ENCODE results near the gene CALB2. TPM values are rescaled to one million over a fixed set of nuclear protein-coding genes. Genes with fewer than 3 reads are reported as not detected.

CALB2 gene
- total RNA-seq, 1 donor from 2014 or later, result 0.12 TPM

DNA sequence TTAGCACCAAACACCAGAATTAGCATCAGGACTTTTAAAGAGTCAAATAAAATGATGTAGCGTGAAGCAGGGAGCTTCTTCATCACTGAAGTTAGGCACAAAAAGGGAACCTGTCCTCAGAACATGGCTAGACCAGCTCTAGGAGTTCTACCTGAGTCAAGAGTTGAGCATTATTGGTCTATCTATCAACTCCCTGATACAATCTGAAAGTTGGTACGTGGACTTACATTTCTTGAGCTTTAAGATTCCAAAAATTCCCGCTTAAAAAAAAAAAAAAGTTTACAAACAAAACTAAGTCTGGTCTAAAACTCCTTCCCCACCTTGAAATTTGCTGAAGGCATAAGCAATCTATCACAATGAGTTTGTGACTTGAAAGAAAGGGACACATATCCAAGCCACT lies 71.1 kb downstream of the CALB2 start:
- DNase-seq (ENCODE audit: low read depth), result no peak
- TF ChIP-seq, protein P1, sequence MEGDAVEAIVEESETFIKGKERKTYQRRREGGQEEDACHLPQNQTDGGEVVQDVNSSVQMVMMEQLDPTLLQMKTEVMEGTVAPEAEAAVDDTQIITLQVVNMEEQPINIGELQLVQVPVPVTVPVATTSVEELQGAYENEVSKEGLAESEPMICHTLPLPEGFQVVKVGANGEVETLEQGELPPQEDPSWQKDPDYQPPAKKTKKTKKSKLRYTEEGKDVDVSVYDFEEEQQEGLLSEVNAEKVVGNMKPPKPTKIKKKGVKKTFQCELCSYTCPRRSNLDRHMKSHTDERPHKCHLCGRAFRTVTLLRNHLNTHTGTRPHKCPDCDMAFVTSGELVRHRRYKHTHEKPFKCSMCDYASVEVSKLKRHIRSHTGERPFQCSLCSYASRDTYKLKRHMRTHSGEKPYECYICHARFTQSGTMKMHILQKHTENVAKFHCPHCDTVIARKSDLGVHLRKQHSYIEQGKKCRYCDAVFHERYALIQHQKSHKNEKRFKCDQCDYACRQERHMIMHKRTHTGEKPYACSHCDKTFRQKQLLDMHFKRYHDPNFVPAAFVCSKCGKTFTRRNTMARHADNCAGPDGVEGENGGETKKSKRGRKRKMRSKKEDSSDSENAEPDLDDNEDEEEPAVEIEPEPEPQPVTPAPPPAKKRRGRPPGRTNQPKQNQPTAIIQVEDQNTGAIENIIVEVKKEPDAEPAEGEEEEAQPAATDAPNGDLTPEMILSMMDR (conservative IDR thresholded peaks at IDR 0.05; ENCODE audit: low read depth, low read length), result no peak
- no peak overlapping the region for H3K4me3 ChIP-seq (ENCODE audit: low read depth, low read length)

DNA sequence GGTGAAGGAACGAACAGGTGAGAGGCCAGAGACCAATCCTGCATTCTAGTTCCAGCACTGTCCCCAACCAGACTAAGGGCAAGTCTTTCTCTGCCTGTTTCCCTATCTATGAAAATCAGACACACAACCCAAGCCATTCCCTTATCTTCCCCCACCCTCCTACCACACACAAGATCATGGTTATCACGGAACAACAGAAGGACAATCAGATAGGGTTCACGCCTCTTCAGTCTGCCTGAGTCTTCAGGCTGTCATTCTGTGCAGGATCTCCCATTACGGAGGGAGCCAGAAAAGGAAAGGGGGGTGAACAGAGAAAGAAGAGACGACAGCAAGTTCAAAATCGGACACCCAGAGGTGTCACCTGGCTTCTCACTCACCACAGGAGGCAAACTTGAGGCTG lies 72.2 kb downstream of the CALB2 start:
- no peak for DNase-seq (ENCODE audit: low read depth)
- H3K4me3 ChIP-seq (ENCODE audit: low read depth, low read length), result no peak overlapping the region
- TF ChIP-seq, protein P1 (conservative IDR thresholded peaks at IDR 0.05; ENCODE audit: low read depth, low read length), result no peak

DNA sequence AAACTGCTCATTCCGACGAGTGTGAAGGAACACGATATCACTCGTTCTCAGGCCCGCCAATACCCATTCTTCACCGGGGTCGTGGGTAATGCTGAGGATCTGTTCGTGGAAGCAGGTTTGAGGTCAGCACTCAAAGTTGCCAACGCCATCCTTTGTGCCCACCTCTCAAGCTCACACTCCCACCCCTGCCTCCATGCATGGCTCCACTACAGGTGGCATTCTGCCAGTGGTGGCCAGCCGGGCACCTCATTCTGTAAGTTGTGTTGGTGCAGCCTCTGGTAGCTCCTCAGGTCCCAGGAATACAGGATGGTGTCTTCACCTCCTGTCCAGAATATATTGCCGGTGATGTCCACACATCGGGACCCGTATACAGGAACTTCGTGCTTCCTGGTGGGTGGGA lies 72.7 kb downstream of the CALB2 start:
- DNase-seq (ENCODE audit: low read depth), result no peak
- no peak overlapping the region for H3K4me3 ChIP-seq (ENCODE audit: low read depth, low read length)
- TF ChIP-seq, protein P1 (conservative IDR thresholded peaks at IDR 0.05; ENCODE audit: low read depth, low read length), result no peak

DNA sequence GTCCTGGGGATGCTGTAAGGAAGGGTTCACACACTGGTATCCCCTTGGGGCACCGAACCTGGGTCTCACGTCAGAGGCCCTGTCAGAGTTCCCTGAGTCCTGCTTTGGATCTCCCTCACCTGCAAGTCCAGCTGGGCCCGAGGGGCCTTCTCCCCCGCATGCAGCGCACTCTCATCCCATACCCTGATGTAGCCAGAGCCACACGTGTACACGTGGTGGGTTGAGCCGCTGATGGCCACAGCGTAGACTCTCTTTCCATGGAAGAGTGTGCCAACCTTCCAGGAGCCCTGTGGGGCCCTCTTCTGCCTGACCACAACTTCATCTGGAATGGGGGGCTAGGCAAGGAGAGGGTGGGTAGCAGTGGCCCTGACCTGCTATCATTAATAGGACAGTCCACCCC lies 73.5 kb downstream of the CALB2 start:
- no peak for DNase-seq (ENCODE audit: low read depth)
- no peak overlapping the region for H3K4me3 ChIP-seq (ENCODE audit: low read depth, low read length)
- TF ChIP-seq, protein P1 (conservative IDR thresholded peaks at IDR 0.05; ENCODE audit: low read depth, low read length), result no peak

DNA sequence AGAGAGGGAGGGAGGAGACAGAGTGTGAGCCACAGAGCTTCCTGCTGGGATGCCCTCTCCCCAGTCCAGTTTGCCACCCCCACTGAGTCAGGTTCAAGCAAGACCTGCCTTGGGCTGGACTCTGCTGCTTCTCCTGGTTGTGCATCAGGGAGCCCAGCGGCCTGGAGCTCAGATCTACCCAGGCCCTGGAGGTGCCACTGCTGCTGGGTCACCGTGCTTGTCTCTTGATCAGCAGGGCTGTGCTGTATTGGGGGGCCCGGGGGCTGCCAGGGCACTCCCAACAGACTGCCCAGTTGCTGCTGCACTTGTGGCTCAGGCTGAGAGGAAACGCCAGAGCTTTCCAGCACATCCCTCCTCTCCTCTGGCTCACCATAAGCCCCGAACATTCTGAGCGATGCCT lies 74.4 kb downstream of the CALB2 start:
- no peak overlapping the region for H3K4me3 ChIP-seq (ENCODE audit: low read depth, low read length)
- TF ChIP-seq, protein P1 (conservative IDR thresholded peaks at IDR 0.05; ENCODE audit: low read depth, low read length), result no peak
- DNase-seq (ENCODE audit: low read depth), result no peak

DNA sequence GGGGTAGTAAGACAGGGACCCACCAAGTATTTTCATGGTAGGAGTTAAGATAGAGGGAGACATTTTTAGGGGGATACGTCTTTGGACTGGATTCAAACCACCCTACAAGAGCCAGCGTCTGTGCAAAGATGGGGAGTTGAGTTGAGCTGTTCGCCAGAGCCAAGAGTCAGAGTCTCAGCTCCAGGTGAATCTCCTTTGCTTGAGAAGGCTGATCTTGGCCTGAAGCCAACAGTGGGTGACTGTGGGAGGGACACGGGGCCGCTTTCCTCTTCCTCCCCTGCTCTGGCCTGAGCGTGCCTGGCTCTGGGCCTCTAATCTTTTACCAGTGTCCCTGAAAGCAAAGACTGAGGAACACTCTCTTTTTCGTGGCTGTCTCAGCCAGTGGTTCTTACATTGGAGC lies 78.0 kb downstream of the CALB2 start:
- DNase-seq (ENCODE audit: low read depth), result no peak
- H3K4me3 ChIP-seq (ENCODE audit: low read depth, low read length), result no peak overlapping the region
- TF ChIP-seq, protein P1 (conservative IDR thresholded peaks at IDR 0.05; ENCODE audit: low read depth, low read length), result no peak

DNA sequence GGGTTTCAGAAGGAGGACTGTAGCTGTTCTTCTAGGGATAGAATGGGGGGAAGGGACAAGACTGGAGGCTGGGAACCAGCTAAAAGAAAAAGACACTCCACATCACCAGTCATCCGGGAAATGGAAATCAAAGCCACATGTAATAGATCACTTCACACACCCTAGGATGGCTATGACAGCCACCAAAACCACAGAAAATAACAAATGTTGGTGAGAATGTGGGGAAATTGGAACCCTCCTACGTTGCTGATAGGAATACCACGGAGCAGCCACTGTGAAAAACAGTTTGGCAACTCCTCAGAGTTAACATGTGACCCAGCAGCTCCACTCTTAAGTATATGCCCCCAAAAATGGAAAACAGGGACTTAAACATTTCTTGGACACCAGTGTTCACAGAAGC lies 81.0 kb downstream of the CALB2 start:
- H3K4me3 ChIP-seq (ENCODE audit: low read depth, low read length), result no peak overlapping the region
- no peak for DNase-seq (ENCODE audit: low read depth)
- TF ChIP-seq, protein P1 (conservative IDR thresholded peaks at IDR 0.05; ENCODE audit: low read depth, low read length), result no peak

Other genes starting within 250 kb of the CALB2 start
- 1.3 and 1.5 TPM in 2 replicates for gene HYDIN, start 128.0 kb upstream of the CALB2 start, total RNA-seq
- 21.0 and 24.4 TPM in 2 replicates for gene CMTR2, start 69.3 kb upstream of the CALB2 start, total RNA-seq
- not detected in 2 replicates for gene TLE7, start 83.3 kb downstream of the CALB2 start, total RNA-seq
- 4.7 and 5.9 TPM in 2 replicates for gene ZNF23, start 103.5 kb downstream of the CALB2 start, total RNA-seq
- 0.81 and 1.7 TPM in 2 replicates for gene ZNF19, start 130.6 kb downstream of the CALB2 start, total RNA-seq
- gene CHST4, start 167.7 kb downstream of the CALB2 start, total RNA-seq, result 0.12 and 1.1 TPM in 2 replicates
- not detected in 2 replicates for gene TAT, start 218.4 kb downstream of the CALB2 start, total RNA-seq